BJ (cell line): ENCODE results near the gene KBTBD13. TPM values are rescaled to one million over a fixed set of nuclear protein-coding genes. Genes with fewer than 3 reads are reported as not detected.

Experiments used
- CTCF ChIA-PET: fragments of 350-600 bp; formaldehyde crosslinking; extraction: SDS; loops from one replicate; lab custom pipeline; 2021; ENCODE audit warnings: antibody characterized with exemption, inconsistent platforms; lab: Yijun Ruan, JAX
- POLR2A ChIA-PET: fragments of 300-600 bp; sonication (Branson Sonifier 250); formaldehyde crosslinking; extraction: SDS; loops from one replicate; lab custom pipeline; 2021; ENCODE audit warnings: antibody characterized with exemption; lab: Charles Lee
- DNase-seq: peaks from one replicate; pipeline ENCODE4 v3.0.0-alpha.2; 2011; ENCODE audit warnings: low read depth
- H3K27me3 ChIP-seq: 2 replicates; pipeline ENCODE4 v1.6.0; 2011; ENCODE audit warnings: low read length; ENCODE audit not compliant: control insufficient read depth, insufficient read depth
- H3K36me3 ChIP-seq: 2 replicates; pipeline ENCODE4 v1.5.1; 2011; ENCODE audit warnings: low read length; ENCODE audit not compliant: control insufficient read depth, insufficient read depth
- H3K4me3 ChIP-seq: 2 replicates; pipeline ENCODE4 v1.5.1; 2011; ENCODE audit warnings: low read depth, mild to moderate bottlenecking, control low read depth, low read length
- CTCF ChIP-seq: IDR thresholded peaks from 2 replicates; pipeline ENCODE4 v1.5.1; 2011; ENCODE audit warnings: low read depth, mild to moderate bottlenecking, control low read depth, inconsistent platforms, low read length, moderate library complexity; ENCODE audit not compliant: insufficient read depth
- polyA minus RNA-seq: library from RNA; depleted of rRNA, polyadenylated mRNA; stranded (reverse); fragments of >200 nt; gene quantifications from 2 replicates; pipeline ENCODE4 v1.2.3, GENCODE V29; 2011; rRNA and poly(A)+ RNA removed
- polyA plus RNA-seq: library from polyadenylated mRNA; depleted of rRNA; stranded (reverse); fragments of >200 nt; gene quantifications from 2 replicates; pipeline ENCODE4 v1.2.3, GENCODE V29; 2011; rRNA removed

KBTBD13 gene
- not detected in 2 replicates for polyA plus RNA-seq
- polyA minus RNA-seq = not detected in 2 replicates

- CTCF ChIA-PET = interaction anchor here (0.9 to 13.4 kb wide), 11 partner anchors 9 to 346 kb away, joined by 3 to 301 read pairs (median 9); partner anchors contain the start of genes RASL12 and SLC51B
- peaks cover 12% of the 10 kb centered on the region for H3K27me3 ChIP-seq
- no peak for DNase-seq
- H3K4me3 ChIP-seq = no peak within 1 kb of the TSS
- no peaks in the 10 kb centered on the region for H3K36me3 ChIP-seq
- no peak for TF ChIP-seq CTCF
- POLR2A ChIA-PET = no interaction called here
Measured at GRCh38 chr15:65076486-65077290, at the start of gene KBTBD13. KBTBD13 (plus strand) TSS chr15:65076746; CDS start chr15:65076816, 70 bp downstream.

GRCh38 chr15:65026756-65027155 lies 49.8 kb upstream of the KBTBD13 start:
- no peak for TF ChIP-seq CTCF
- Histone ChIP-seq H3K4me3 (no peak overlapping the region), H3K36me3 (peaks cover 8% of the 10 kb centered on the region), H3K27me3 (0 out of 2 replicates have a peak, but pooled peaks cover under 1% of the 10 kb centered on the region)
- POLR2A ChIA-PET = interaction anchor here (0.6 kb wide), 1 partner anchor 133 kb away, joined by 5 read pairs; no protein-coding TSS in a partner anchor
- CTCF ChIA-PET = interaction anchor here (0.9 kb wide), 1 partner anchor 8 kb away, joined by 3 read pairs; no protein-coding TSS in a partner anchor
- DNase-seq = no peak

- CTCF ChIA-PET = no interaction called here
Measured at GRCh38 chr15:65027593-65027992, 49.0 kb upstream of the KBTBD13 start.

GRCh38 chr15:65028338-65028737 lies 48.2 kb upstream of the KBTBD13 start:
- DNase-seq = no peak
- TF ChIP-seq CTCF = no peak
- Histone ChIP-seq H3K36me3 (peaks cover 8% of the 10 kb centered on the region), H3K27me3 (peaks cover 3% of the 10 kb centered on the region; the same call in 1 of the 2 replicates), H3K4me3 (peak overlapping the region; percentile 91)
- ChIA-PET CTCF (no interaction called here), POLR2A (no interaction called here)

More at GRCh38 chr15:65027593-65027992, 49.0 kb upstream of the KBTBD13 start:
- POLR2A ChIA-PET = no interaction called here
- Histone ChIP-seq H3K36me3 (peaks cover 8% of the 10 kb centered on the region), H3K4me3 (no peak overlapping the region), H3K27me3 (peaks cover 3% of the 10 kb centered on the region; the same call in 1 of the 2 replicates)
- no peak for TF ChIP-seq CTCF
- no peak for DNase-seq

- peaks cover 3% of the 10 kb centered on the region; the same call in 1 of the 2 replicates for H3K27me3 ChIP-seq
- TF ChIP-seq CTCF = no peak
- H3K36me3 ChIP-seq = peaks cover 8% of the 10 kb centered on the region
- H3K4me3 ChIP-seq = peak within 1 kb of the TSS; percentile 91
- no peak for DNase-seq
- ChIA-PET POLR2A (no interaction called here), CTCF (no interaction called here)
Measured at GRCh38 chr15:65028921-65029735, 47.4 kb upstream of the KBTBD13 start, which contains the start of gene MTFMT. MTFMT (minus strand) TSS chr15:65029639; CDS start chr15:65029613, 26 bp downstream.
